HEK293T (cell line): ENCODE data around the gene PTN.

Experiments used
- ARNT ChIP-seq: fragments of 450-650 bp; IDR thresholded peaks from 2 replicates; pipeline ENCODE4 v1.6.1; 2017; ENCODE audit warnings: mild to moderate bottlenecking
- SP1 ChIP-seq: fragments of 450-650 bp; IDR thresholded peaks from 2 replicates; pipeline ENCODE4 v1.6.1; 2017

GRCh38 chr7:137289101-137289500 lies 54.4 kb downstream of the PTN start:
- TF ChIP-seq SP1 (no peak), ARNT (no peak)
